ENCODE data around the gene CDC42BPB.

Gene CDC42BPB

GRCh38 chr14:102986810-102987579 lies 70.4 kb downstream of the CDC42BPB start:
- DNase-seq (ENCODE audit: low spot score), result peak; percentile 97
- H3K27ac ChIP-seq, result peak overlapping the region; percentile 93
- TF ChIP-seq CTCF (conservative IDR thresholded peaks at IDR 0.05; ENCODE audit: low read depth), result no peak
- POLR2A ChIA-PET (ENCODE audit: low non-redundant PET), result no interaction called here
- CTCF ChIA-PET, result interaction anchor here (0.5 to 0.7 kb wide), 2 partner anchors 32 to 293 kb away, joined by 3 to 4 read pairs; no protein-coding TSS in a partner anchor

- ChIA-PET CTCF (interaction anchor here (0.7 kb wide), 1 partner anchor 16 kb away, joined by 4 read pairs; no protein-coding TSS in a partner anchor), POLR2A (ENCODE audit: low non-redundant PET) (no interaction called here)
- H3K27ac ChIP-seq, result peak overlapping the region; percentile 93
- no peak for DNase-seq (ENCODE audit: low spot score)
- TF ChIP-seq CTCF (conservative IDR thresholded peaks at IDR 0.05; ENCODE audit: low read depth), result no peak
These were observed 71.7 kb downstream of the CDC42BPB start for GRCh38 chr14:102985665-102986064.

- H3K27ac ChIP-seq, result peak overlapping the region; percentile 49
- POLR2A ChIA-PET (ENCODE audit: low non-redundant PET), result no interaction called here
- no peak for TF ChIP-seq CTCF (conservative IDR thresholded peaks at IDR 0.05; ENCODE audit: low read depth)
- CTCF ChIA-PET, result no interaction called here
- DNase-seq (ENCODE audit: low spot score), result no peak
These were observed 72.8 kb downstream of the CDC42BPB start for GRCh38 chr14:102984336-102985102.

- no peak overlapping the region for H3K27ac ChIP-seq
- no peak for TF ChIP-seq CTCF (conservative IDR thresholded peaks at IDR 0.05; ENCODE audit: low read depth)
- ChIA-PET POLR2A (ENCODE audit: low non-redundant PET) (no interaction called here), CTCF (no interaction called here)
- DNase-seq (ENCODE audit: low spot score), result no peak
These were observed 73.9 kb downstream of the CDC42BPB start for GRCh38 chr14:102983496-102983895.

GRCh38 chr14:102982852-102983470 lies 74.4 kb downstream of the CDC42BPB start:
- H3K27ac ChIP-seq, result peak overlapping the region; percentile 7; the same call in 1 of the 2 replicates
- ChIA-PET CTCF (no interaction called here), POLR2A (ENCODE audit: low non-redundant PET) (no interaction called here)
- DNase-seq (ENCODE audit: low spot score), result no peak
- TF ChIP-seq CTCF (conservative IDR thresholded peaks at IDR 0.05; ENCODE audit: low read depth), result no peak

GRCh38 chr14:102980409-102980810 lies 76.9 kb downstream of the CDC42BPB start:
- H3K27ac ChIP-seq, result no peak overlapping the region; the same call in 1 of the 2 replicates
- no peak for DNase-seq (ENCODE audit: low spot score)
- ChIA-PET CTCF (interaction anchor here (0.7 kb wide), 1 partner anchor 353 kb away, joined by 4 read pairs; no protein-coding TSS in a partner anchor), POLR2A (ENCODE audit: low non-redundant PET) (no interaction called here)
- no peak for TF ChIP-seq CTCF (conservative IDR thresholded peaks at IDR 0.05; ENCODE audit: low read depth)
